ENCODE results near the gene KCNK2. TPM values are rescaled to one million over a fixed set of nuclear protein-coding genes. Genes with fewer than 3 reads are reported as not detected.

The KCNK2 gene
- total RNA-seq, 1 donor from 2014 or later, result not detected

GRCh38 chr1:215267495-215267894, 185.0 kb downstream of the KCNK2 start:
- Histone ChIP-seq H3K36me3 (ENCODE audit: control insufficient read depth, insufficient read depth, low read length) (no peaks in the 10 kb centered on the region), H3K4me3 (ENCODE audit: low read depth, low read length) (no peak overlapping the region), H3K27me3 (ENCODE audit: control insufficient read depth, insufficient read depth, low read length) (no peaks in the 10 kb centered on the region)
- TF ChIP-seq CTCF (IDR thresholded peaks at IDR 0.05; ENCODE audit: insufficient read depth, low read length, poor library complexity, severe bottlenecking), result no peak
- no peak for DNase-seq (ENCODE audit: low read depth)

DNA sequence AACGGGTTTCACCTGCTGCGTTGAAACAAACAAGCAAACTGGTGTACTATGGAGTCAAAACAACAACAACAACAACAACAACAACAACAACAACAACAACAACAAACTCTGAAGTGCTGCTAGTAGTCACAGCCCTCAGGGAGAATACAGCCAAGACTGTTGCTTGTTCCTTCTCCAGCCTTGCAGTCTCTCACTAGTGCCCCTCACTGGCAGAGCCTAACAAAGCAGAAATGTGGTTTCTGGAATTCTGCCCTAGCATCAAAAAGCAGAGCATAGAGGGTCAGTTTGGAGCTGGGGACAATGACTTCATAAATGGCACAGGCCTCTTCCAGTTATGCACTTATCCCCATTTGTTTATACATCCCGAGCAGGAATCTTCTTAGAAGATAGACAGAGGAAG, 187.4 kb downstream of the KCNK2 start:
- TF ChIP-seq CTCF (IDR thresholded peaks at IDR 0.05; ENCODE audit: insufficient read depth, low read length, poor library complexity, severe bottlenecking), result no peak
- DNase-seq (ENCODE audit: low read depth), result no peak
- Histone ChIP-seq H3K4me3 (ENCODE audit: low read depth, low read length) (no peak overlapping the region), H3K27me3 (ENCODE audit: control insufficient read depth, insufficient read depth, low read length) (no peaks in the 10 kb centered on the region), H3K36me3 (ENCODE audit: control insufficient read depth, insufficient read depth, low read length) (no peaks in the 10 kb centered on the region)

DNA sequence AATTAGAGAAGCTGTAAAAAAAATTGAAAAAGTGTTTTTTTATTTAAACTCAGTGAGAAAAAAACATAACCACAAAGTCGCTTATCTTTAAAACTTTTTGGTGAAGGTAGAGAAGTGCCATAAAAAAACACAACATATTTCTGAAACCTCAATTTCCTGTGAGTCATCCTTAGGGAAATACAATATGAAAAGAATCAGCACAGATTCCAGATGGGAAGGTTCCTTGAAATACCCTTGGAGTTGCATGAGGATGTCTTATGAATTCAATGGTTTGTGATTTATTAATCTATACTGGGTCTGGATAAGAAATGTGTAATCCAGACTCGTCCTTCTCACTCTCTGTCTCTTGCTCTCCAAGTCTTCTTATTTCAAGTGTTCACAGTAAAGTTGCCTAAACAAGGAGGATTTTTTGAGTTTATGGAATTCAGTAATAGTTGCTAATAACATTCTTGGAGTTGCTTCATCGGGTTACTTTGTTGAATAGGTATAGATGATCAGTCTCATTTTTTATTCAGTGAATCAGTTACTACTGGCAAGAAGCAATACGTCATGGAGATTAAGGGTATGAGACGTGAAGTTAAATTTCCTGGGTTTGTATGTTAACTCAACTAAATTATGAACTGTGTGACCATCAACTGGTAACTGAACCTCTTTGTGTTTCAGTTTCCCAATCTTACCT, 191.4 kb downstream of the KCNK2 start:
- TF ChIP-seq CTCF (IDR thresholded peaks at IDR 0.05; ENCODE audit: insufficient read depth, low read length, poor library complexity, severe bottlenecking), result no peak
- Histone ChIP-seq H3K36me3 (ENCODE audit: control insufficient read depth, insufficient read depth, low read length) (no peaks in the 10 kb centered on the region), H3K4me3 (ENCODE audit: low read depth, low read length) (no peak overlapping the region), H3K27me3 (ENCODE audit: control insufficient read depth, insufficient read depth, low read length) (no peaks in the 10 kb centered on the region)
- DNase-seq (ENCODE audit: low read depth), result peak; percentile 35

DNA sequence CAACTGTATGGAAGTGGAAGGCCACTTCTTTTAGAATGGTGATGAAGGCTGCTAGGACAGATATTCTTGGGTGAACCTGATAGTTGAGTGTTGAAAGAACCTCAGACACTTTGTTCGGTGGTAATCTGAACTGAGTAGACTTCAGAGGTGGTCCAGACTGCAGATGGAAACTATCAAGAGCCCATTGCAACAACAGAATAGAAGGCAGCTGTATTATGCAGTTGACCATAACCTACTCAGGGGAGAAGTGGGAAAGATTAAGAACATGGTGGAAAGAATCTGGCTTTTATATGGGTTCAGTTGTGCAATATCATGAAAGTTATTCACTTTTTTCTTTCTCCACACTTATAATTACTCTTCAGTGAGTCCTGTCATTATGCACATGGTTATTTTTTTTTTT, 194.0 kb downstream of the KCNK2 start:
- H3K36me3 ChIP-seq (ENCODE audit: control insufficient read depth, insufficient read depth, low read length), result no peaks in the 10 kb centered on the region
- H3K27me3 ChIP-seq (ENCODE audit: control insufficient read depth, insufficient read depth, low read length), result no peaks in the 10 kb centered on the region
- no peak for DNase-seq (ENCODE audit: low read depth)
- H3K4me3 ChIP-seq (ENCODE audit: low read depth, low read length), result no peak overlapping the region
- no peak for TF ChIP-seq CTCF (IDR thresholded peaks at IDR 0.05; ENCODE audit: insufficient read depth, low read length, poor library complexity, severe bottlenecking)

DNA sequence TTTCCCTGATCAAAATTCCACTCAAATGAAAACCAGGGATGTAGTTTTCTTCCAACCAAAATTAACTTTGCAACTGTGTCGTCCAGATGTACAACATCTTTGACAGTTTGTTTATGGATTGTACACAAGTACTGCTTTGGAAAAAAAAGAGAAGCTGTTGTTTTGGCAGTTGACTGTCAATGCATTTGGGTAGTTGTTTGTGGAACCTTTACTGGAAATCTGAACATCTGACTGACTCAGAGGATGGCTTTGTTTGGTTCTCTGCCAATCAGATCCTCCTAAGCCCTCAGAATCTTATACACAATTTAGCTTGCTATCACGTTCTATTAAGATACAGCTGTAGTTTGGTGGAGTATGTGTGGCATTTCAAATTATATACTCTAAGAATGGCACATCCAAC, 195.0 kb downstream of the KCNK2 start:
- no peak for DNase-seq (ENCODE audit: low read depth)
- Histone ChIP-seq H3K4me3 (ENCODE audit: low read depth, low read length) (no peak overlapping the region), H3K27me3 (ENCODE audit: control insufficient read depth, insufficient read depth, low read length) (no peaks in the 10 kb centered on the region), H3K36me3 (ENCODE audit: control insufficient read depth, insufficient read depth, low read length) (no peaks in the 10 kb centered on the region)
- no peak for TF ChIP-seq CTCF (IDR thresholded peaks at IDR 0.05; ENCODE audit: insufficient read depth, low read length, poor library complexity, severe bottlenecking)

DNA sequence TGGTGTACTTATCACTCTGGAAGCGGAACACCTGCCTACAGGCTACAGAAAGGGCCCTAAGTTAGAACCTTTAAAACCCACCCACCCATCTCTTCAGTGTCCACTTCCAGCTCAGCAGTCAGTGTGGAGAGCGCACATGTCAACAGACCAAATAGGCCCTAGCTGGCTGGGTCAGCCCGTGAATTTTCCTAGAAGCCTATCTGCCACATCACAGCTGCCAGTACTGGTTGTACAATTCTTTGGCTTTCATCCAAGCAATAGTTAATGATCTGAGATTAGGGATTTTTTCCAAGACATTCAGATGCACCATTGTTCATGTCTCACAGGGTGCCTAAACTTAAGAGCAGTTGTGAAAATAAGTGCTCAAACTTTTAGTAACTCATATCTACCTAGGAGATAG, 197.1 kb downstream of the KCNK2 start:
- DNase-seq (ENCODE audit: low read depth), result no peak
- H3K4me3 ChIP-seq (ENCODE audit: low read depth, low read length), result no peak overlapping the region
- H3K27me3 ChIP-seq (ENCODE audit: control insufficient read depth, insufficient read depth, low read length), result no peaks in the 10 kb centered on the region
- H3K36me3 ChIP-seq (ENCODE audit: control insufficient read depth, insufficient read depth, low read length), result no peaks in the 10 kb centered on the region
- no peak for TF ChIP-seq CTCF (IDR thresholded peaks at IDR 0.05; ENCODE audit: insufficient read depth, low read length, poor library complexity, severe bottlenecking)

Data from kidney epithelial cell (primary cell).